Activated T-cell treated with anti-CD3 and anti-CD28 coated beads, Interleukin-2, amount 50 U/mL, for 48 hours (primary cell): ENCODE data around the gene CTSG.
"Not testable (repeated sequence)": the region's sequence is repeated elsewhere in the genome, so short reads cannot be mapped to it uniquely, and the experiment has no call there.

ENCODE experiments used
- DNase-seq, 2 experiments: peaks; one replicate each; pipeline ENCODE4 v3.0.0-alpha.2; 2020

The CTSG gene

GRCh38 chr14:24576182-24576581, at the start of gene CTSG:
TSS of gene CTSG (minus strand) at chr14:24576250. CDS start at chr14:24576223, 27 bp downstream.
- DNase-seq = no peak

DNA sequence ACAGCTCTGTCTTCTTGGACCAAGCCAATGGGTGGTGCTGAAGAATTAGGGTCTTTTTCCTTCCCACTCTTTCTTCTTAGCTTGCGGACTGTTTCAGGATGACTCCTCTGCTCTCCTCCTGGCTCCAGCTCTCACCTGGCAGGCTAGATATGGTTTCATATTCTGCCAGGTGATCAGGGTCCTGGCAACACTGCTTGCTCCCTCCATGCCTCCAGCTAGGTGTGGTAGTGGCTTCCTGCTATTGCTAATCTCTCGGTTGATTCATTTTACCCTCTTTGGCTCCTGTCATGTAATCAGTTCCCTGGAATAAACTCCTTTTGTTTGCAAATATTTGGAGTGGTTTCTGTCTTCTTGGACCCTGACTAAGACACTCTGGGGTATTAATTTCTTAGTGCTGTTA, 37.7 kb upstream of the CTSG start:
- DNase-seq = no peak

DNA sequence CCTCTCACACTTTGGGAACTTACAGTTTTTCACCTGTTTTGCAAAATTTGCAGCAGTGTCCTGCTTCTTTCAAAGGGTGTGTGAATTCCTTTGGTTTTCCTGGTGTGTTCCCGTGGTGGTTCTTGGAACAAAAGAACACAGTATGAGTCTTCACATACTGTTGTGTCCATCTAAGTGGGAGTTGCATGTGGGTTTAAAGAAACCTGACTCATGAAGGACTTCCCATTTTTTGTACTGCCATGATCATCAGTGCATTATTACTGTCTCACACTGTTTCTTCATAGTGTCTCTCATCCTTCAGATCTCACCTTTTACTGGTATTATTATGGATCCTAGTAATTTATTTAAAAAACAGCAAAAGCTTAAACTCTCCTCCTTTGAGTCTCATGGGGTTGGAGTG, 37.2 kb upstream of the CTSG start:
- no peak for DNase-seq

DNA sequence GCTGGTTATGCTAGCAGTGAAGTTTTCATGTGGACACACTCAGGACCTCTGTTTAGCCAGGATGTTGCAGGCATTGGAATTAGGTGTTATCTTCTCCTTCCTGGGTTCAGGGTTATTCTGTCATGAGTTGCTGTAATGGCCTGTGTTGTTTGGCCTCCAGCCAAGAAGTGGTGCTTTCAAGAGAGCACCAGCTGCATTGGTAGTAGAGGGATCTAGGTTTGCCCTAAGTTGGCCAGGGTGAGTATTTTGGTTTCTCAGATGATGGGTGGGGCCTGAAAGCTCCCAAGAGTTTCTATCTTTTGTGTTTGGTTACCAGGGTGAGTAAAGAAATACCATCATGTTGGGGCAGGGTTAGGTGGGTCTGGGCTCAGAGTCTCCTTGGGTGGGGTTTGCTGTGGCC, 36.1 kb upstream of the CTSG start:
- DNase-seq = no peak

- DNase-seq = peak in 1 of 2 experiments; percentile 41
These were observed 33.8 kb upstream of the CTSG start, which contains the start of gene GZMH for GRCh38 chr14:24609655-24610344. TSS of gene GZMH (minus strand) at chr14:24609685. CDS start at chr14:24609613, 72 bp downstream.

DNA sequence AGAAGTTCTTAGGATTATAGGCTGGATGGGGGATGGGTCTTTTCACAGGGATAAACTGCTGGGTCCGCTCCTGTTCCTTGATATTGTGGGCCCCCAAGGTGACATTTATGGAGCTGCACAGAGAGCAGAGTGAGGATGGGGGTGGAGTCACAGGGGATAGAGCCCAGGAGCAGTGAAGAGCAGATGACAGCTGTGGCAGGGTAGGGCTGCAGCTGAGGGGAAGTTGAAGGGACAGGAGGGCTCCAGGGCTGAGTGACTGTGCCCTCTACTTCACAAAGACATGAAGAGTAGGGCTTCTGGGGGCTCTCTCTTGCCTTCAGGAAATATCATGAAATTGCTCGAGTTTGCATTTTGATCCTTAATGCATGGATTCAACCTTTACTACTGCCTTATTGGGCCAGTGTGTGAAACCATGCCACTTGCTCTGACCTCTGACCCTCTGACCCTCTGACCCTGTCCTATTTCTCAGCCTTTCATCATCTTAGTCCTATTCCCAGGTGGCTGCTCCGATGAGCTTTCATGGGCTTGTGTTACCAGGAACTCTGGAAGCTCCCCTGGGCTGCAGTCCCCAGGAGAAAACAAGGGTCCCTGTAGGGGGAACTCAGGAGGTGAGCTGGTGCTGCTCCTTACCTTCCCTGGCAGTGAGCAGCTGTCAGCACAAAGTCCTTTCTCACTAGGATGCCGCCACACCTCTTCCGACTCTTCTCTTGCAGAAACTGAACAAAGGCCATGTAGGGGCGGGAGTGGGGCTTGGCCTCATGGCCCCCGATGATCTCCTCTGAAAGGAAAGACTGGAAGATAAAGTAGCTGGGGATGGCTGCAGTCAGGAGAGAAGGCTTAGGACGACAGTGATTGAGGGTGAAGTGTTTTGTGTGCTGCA, 31.8 kb upstream of the CTSG start:
- DNase-seq = no peak

DNA sequence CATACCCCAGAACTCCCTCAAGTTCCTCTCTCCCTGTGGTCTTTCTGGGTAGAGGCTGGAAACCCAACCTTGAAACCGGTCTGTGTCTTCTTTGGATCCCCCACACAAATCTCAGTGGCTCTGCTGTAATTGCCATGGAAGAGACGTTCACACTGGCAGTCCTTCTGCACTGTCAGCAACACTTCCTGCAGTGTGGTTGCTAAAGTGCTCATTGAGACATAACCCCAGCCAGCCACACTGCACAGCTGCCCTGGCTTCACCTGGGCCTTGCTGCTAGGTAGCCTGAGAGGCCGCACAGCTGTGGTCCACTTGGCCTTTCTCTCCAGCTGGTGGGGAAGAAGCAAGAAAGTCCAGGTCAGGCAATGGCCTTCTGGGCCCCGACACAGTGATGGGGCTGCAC, 31.0 kb upstream of the CTSG start:
- no peak for DNase-seq

- no peak for DNase-seq
These were observed 30.2 kb upstream of the CTSG start for GRCh38 chr14:24606297-24606696.

GRCh38 chr14:24605435-24606190, 29.6 kb upstream of the CTSG start:
- peak; percentile 84 to 86 for DNase-seq

DNA sequence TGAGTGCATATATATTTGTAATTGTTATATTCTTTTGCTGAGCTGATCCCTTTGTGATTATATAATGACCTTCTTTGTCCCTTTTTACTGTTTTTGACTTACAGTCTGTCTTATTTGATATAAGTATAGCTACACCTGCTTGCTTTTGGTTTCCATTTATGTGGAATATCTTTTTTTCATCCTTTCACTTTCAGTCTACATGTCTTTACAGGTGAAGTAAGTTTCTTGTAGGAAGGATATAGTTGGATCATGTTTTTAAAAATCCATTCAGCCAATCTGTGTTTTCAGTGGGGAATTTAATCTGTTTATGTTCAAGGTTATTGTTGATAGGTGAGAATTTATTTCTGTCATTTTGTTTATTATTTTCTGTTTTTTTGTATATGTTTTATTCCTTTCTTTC, 21.4 kb upstream of the CTSG start:
- no peak for DNase-seq

DNA sequence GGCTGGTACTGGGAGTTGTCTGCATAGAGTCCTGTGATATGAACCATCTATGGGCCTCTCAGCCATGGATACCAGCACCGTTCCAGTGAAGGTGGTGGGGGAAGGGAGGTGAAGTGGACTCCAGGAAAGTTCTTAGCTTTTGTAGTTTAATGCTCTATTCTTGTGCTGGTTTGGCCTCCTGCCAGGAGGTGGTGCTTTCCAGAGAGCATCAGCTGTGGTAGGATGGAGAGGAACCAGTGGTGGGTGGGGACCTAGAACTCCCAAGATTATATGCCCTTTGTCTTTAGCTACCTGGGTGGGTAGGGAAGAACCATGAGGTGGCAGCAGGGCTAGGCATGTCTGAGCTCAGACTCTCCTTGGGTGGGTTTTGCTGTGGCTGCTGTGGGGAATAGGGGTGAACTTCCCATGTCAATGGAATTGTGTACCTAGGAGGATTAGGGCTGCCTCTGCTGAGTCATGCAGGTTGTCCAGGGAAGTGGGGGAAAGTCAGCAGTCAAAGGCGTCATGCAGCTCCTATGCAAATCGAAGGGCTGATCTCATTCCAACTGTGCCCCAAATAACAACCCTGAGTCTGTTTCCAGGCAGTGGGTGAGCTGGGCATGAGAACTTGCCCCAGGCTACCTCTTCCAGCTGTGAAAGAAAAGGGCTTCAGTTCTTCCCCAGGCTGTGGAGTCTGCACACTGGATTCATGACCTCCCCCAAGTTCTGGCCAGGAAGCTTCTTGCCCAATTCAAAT, 19.2 kb upstream of the CTSG start:
- DNase-seq = no peak

- not testable (repeated sequence) for DNase-seq
These were observed 15.0 kb upstream of the CTSG start for GRCh38 chr14:24591004-24591403.

DNA sequence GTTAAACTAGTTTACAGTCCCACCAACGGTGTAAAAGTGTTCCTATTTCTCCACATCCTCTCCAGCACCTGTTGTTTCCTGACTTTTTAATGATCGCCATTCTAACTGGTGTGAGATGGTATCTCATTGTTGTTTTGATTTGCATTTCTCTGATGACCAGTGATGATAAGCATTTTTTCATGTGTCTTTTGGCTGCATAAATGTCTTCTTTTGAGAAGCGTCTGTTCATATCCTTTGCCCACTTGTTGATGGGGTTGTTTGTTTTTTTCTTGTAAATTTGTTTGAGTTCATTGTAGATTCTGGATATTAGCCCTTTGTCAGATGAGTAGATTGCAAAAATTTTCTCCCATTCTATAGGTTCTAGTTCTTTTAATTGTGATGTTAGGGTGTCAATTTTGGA, 8.4 kb upstream of the CTSG start:
- DNase-seq = not testable (repeated sequence)

DNA sequence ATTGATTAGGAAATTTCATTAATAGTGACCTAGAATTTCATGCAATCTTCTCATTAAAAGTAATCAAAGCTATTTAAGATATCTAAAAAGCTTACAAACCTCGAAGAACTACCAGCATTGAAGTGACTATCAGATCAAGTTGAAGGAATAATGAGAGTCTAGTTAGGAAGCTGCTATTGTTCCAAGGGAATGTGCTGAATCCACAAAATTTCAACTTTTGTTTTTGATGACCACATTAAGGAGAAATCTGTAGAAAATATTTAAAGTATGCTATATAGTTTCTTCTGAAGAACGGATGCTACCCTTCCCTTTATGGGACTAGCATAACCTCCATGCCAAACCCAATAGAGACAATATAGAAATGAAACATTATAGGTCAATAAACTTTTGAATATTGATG, 2.5 kb upstream of the CTSG start:
- DNase-seq = no peak

DNA sequence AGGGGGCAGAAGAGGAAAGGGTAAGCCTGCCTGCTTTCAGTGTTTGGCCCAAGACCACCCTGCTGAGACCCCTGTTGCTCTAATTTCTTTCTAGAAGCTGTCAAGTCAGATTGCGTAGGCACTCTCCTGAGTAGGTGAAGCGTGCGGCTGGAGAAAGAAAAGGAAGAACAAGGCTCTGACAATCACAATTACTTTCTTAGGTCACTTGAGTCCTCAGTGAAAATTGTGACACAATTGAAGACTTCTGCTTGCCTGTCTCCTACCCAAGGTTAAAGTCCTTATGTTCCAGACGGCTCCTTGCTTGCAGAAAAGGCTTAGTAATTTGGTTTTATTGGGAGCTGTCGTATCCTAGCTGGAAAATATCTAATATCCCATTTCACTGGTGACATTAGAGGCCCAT, 721 bp upstream of the CTSG start:
- no peak for DNase-seq

GRCh38 chr14:24574206-24574774, 1.8 kb downstream of the CTSG start:
- DNase-seq = no peak

DNA sequence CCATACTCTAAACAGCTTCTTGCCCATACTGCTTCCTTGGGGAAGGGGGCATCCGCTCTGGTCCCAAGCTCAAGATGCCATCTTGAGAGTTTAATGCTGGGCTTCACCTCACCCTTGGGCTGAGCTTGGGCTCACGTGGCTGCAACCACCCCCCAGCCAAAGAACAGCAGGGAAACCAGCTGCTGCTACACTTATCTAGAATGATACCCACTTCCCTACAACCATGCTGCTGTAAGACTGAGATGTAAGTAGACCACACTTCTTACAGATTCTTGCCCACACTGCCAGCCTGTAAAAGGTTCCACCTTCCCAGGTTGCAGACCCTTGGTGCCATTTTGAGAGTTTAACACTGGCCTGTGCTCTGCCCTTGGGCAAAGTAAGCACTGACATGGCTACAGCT, 9.7 kb downstream of the CTSG start:
- no peak for DNase-seq

GRCh38 chr14:24565766-24566165, 10.3 kb downstream of the CTSG start:
- no peak for DNase-seq

- no peak for DNase-seq
These were observed 12.5 kb downstream of the CTSG start for GRCh38 chr14:24563505-24563904.

DNA sequence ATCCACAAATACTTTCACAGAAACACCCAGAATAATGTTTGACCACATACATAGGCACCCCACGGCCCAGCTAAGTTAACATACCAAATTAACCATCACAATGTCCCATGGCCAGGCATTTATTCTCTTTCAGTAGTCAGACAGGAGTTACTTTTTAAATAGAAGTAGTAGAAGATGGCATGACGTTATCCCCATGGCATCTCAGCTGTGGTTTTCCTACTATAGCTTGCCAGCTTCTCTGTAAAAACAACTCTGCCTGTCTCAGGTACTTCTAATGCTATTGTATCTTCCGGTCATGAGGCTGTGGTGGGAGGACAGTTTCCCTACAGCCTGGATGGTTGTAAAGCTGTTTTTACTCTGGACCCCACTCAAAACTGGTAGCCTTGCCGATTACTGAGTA, 19.3 kb downstream of the CTSG start:
- DNase-seq = no peak

DNA sequence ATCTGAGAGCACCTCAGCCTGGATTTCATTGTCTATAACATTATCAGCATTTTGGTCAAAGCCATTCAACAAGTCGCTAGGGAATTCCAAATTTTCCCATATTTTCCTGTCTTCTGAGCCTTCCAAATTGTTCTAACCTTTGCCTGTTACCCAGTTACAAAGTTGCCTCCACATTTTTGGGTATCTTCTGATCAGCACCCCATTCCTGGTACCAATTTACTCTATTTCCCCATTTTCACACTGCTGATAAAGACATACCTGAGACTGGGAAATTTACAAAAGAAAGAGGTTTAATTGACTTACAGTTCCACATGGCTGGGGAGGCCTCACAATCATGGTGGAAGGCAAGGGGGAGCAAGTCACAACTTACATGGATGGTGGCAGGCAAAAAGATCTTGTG, 27.0 kb downstream of the CTSG start:
- not testable (repeated sequence) for DNase-seq

- no peak for DNase-seq
These were observed 33.6 kb downstream of the CTSG start for GRCh38 chr14:24542346-24542936.
